ENCODE results near the gene ZNF768.

DNA sequence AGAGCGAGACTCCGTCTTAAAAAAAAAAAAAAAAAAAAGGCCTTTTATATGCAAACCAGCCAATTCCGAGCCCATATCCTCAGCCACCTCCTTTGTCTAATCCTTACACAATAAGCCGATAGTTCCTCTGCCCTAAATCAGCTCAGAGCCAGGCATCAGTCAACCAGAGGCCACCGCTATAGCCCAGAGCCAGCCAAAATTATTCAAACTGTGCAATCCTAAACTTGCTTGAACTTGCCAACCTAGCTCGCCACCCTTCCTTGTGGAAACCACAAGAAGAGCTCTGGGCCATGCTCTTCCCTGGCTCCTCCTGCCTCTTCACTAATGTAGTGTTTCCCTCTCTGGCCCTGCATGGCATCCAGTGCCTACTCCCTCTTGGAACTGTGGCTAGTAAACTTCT, 36.2 kb downstream of the ZNF768 start:
- TF ChIP-seq POLR2A (IDR thresholded peaks at IDR 0.05) = no peak
- no peak for TF ChIP-seq CTCF (IDR thresholded peaks at IDR 0.05)

Data from adrenal gland (tissue), 5 donors.